Neural progenitor cell (in vitro differentiated cells): ENCODE data around the gene ARFGAP1. TPM values are rescaled to one million over a fixed set of nuclear protein-coding genes. Genes with fewer than 3 reads are reported as not detected.

Experiments used
- DNase-seq: peaks from one replicate; pipeline ENCODE4 v3.0.0-alpha.2; 2016; ENCODE audit warnings: low spot score
- H2AFZ ChIP-seq: fragments of 200-600 bp; sonication (generic); replicated peaks from 2 replicates; pipeline ENCODE4 v1.6.1; 2016; ENCODE audit warnings: antibody characterized with exemption
- H3F3A ChIP-seq: fragments of 200-600 bp; sonication (generic); 2 replicates; pipeline ENCODE4 v1.6.1; 2016; ENCODE audit warnings: antibody characterized with exemption, low read depth
- H3K27ac ChIP-seq: fragments of 200-600 bp; sonication (generic); 2 replicates; pipeline ENCODE4 v1.5.1; 2016; ENCODE audit warnings: mild to moderate bottlenecking
- H3K27me3 ChIP-seq: fragments of 200-600 bp; sonication (generic); 2 replicates; pipeline ENCODE4 v1.6.1; 2016; ENCODE audit warnings: mild to moderate bottlenecking, moderate library complexity
- H3K36me3 ChIP-seq: fragments of 200-600 bp; sonication (generic); 2 replicates; pipeline ENCODE4 v1.5.1; 2016
- H3K4me1 ChIP-seq: fragments of 200-600 bp; sonication (generic); 2 replicates; pipeline ENCODE4 v1.6.1; 2016; ENCODE audit warnings: mixed run types
- H3K4me2 ChIP-seq: fragments of 200-600 bp; sonication (generic); 2 replicates; pipeline ENCODE4 v1.6.1; 2016
- H3K4me3 ChIP-seq: fragments of 200-600 bp; sonication (generic); 2 replicates; pipeline ENCODE4 v1.5.1; 2016
- H3K79me2 ChIP-seq: fragments of 200-600 bp; sonication (generic); 2 replicates; pipeline ENCODE4 v1.6.1; 2016; ENCODE audit warnings: low read depth
- H3K9ac ChIP-seq: fragments of 200-600 bp; sonication (generic); 2 replicates; pipeline ENCODE4 v1.6.1; 2016
- H3K9me3 ChIP-seq: fragments of 200-600 bp; sonication (generic); 2 replicates; pipeline ENCODE4 v1.5.1; 2016; ENCODE audit warnings: low read depth
- H4K20me1 ChIP-seq: fragments of 200-600 bp; sonication (generic); 2 replicates; pipeline ENCODE4 v1.6.1; 2016; ENCODE audit warnings: low read depth
- H3K27ac Mint-ChIP-seq: 3 replicates; pipeline ENCODE4 v1.8.0; 2021; ENCODE audit warnings: mixed read lengths
- H3K27me3 Mint-ChIP-seq: 2 replicates; pipeline ENCODE4 v1.8.0; 2022; ENCODE audit warnings: low read depth, mild to moderate bottlenecking, inconsistent platforms, moderate library complexity, mixed read lengths; ENCODE audit not compliant: insufficient read depth
- H3K36me3 Mint-ChIP-seq: 3 replicates; pipeline ENCODE4 v1.8.0; 2021; ENCODE audit warnings: mixed read lengths
- H3K4me1 Mint-ChIP-seq: 3 replicates; pipeline ENCODE4 v1.8.0; 2021; ENCODE audit warnings: mixed read lengths
- H3K4me3 Mint-ChIP-seq: 3 replicates; pipeline ENCODE4 v1.8.0; 2021; ENCODE audit warnings: mild to moderate bottlenecking, moderate library complexity, mixed read lengths
- H3K9me3 Mint-ChIP-seq: 3 replicates; pipeline ENCODE4 v1.8.0; 2020; ENCODE audit warnings: mixed read lengths
- CTCF ChIP-seq: fragments of 200-600 bp; sonication (generic); IDR thresholded peaks from 2 replicates; pipeline ENCODE4 v1.5.1; 2017; ENCODE audit warnings: antibody characterized with exemption, mild to moderate bottlenecking
- EZH2 ChIP-seq: fragments of 200-600 bp; sonication (generic); IDR thresholded peaks from 2 replicates; pipeline ENCODE4 v1.6.1; 2017; ENCODE audit warnings: antibody characterized with exemption, mild to moderate bottlenecking, moderate library complexity
- EZH2phosphoT487 ChIP-seq: fragments of 200-600 bp; sonication (generic); IDR thresholded peaks from 2 replicates; pipeline ENCODE4 v1.6.1; 2017; ENCODE audit warnings: antibody characterized with exemption
- total RNA-seq: library from RNA; depleted of rRNA; stranded (reverse); fragments of >200 nt; gene quantifications from 2 replicates; pipeline ENCODE4 v1.2.3, GENCODE V29; 2015; ENCODE audit warnings: low replicate concordance

ARFGAP1 gene
- total RNA-seq, 1 donor from 2014 or later: 43.7 TPM

- Histone ChIP-seq H3K27me3 (no peaks in the 10 kb centered on the region), H3K27ac (no peak overlapping the region), H3K79me2 (no peaks in the 10 kb centered on the region), H3K4me3 (no peak overlapping the region), H3K9me3 (no peaks in the 10 kb centered on the region), H3K36me3 (no peaks in the 10 kb centered on the region), H2AFZ (no peak overlapping the region), H3K9ac (no peak overlapping the region), H3K4me2 (no peak overlapping the region), H4K20me1 (peaks cover 4% of the 10 kb centered on the region), H3F3A (peaks cover 8% of the 10 kb centered on the region), H3K4me1 (peaks cover 3% of the 10 kb centered on the region)
- Mint-ChIP-seq H3K4me3 (no peak overlapping the region), H3K27ac (no peak overlapping the region), H3K4me1 (peaks cover 12% of the 10 kb centered on the region), H3K27me3 (peaks cover 13% of the 10 kb centered on the region), H3K9me3 (no peaks in the 10 kb centered on the region), H3K36me3 (no peaks in the 10 kb centered on the region)
- no peak for DNase-seq
- no peak for TF ChIP-seq EZH2
- TF ChIP-seq EZH2phosphoT487: no peak
- no peak for TF ChIP-seq CTCF
Observed at GRCh38 chr20:63306673-63307537, 34.3 kb downstream of the ARFGAP1 start.

GRCh38 chr20:63307538-63308217, 35.1 kb downstream of the ARFGAP1 start:
- peaks cover 3% of the 10 kb centered on the region for H3K4me1 ChIP-seq
- TF ChIP-seq EZH2phosphoT487 (no peak), CTCF (no peak)
- no peaks in the 10 kb centered on the region for H3K9me3 ChIP-seq
- no peak overlapping the region for H3K4me2 ChIP-seq
- no peak overlapping the region for H2AFZ ChIP-seq
- H3K9ac ChIP-seq: no peak overlapping the region
- Mint-ChIP-seq H3K27me3 (peaks cover 10% of the 10 kb centered on the region), H3K27ac (no peak overlapping the region), H3K4me3 (no peak overlapping the region), H3K9me3 (no peaks in the 10 kb centered on the region), H3K4me1 (peaks cover 12% of the 10 kb centered on the region), H3K36me3 (no peaks in the 10 kb centered on the region)
- H3K79me2 ChIP-seq: no peaks in the 10 kb centered on the region
- no peaks in the 10 kb centered on the region for H3K36me3 ChIP-seq
- H3F3A ChIP-seq: peaks cover 6% of the 10 kb centered on the region
- H3K27me3 ChIP-seq: no peaks in the 10 kb centered on the region
- H4K20me1 ChIP-seq: peaks cover 4% of the 10 kb centered on the region
- no peak overlapping the region for H3K27ac ChIP-seq
- H3K4me3 ChIP-seq: no peak overlapping the region
- no peak for DNase-seq

GRCh38 chr20:63308218-63308911, 35.8 kb downstream of the ARFGAP1 start:
- peaks cover 7% of the 10 kb centered on the region for H3K27me3 Mint-ChIP-seq
- H3K9me3 Mint-ChIP-seq: no peaks in the 10 kb centered on the region
- Histone ChIP-seq H2AFZ (no peak overlapping the region), H3K79me2 (no peaks in the 10 kb centered on the region), H3F3A (no peaks in the 10 kb centered on the region), H3K27me3 (no peaks in the 10 kb centered on the region), H3K36me3 (no peaks in the 10 kb centered on the region), H3K4me3 (no peak overlapping the region), H3K4me2 (no peak overlapping the region), H3K9me3 (no peaks in the 10 kb centered on the region), H3K4me1 (peaks cover 3% of the 10 kb centered on the region), H3K9ac (no peak overlapping the region), H4K20me1 (peaks cover 4% of the 10 kb centered on the region), H3K27ac (no peak overlapping the region)
- TF ChIP-seq EZH2 (no peak), EZH2phosphoT487 (no peak), CTCF (no peak)
- no peak for DNase-seq
- peaks cover 12% of the 10 kb centered on the region for H3K4me1 Mint-ChIP-seq
- H3K36me3 Mint-ChIP-seq: no peaks in the 10 kb centered on the region
- H3K4me3 Mint-ChIP-seq: no peak overlapping the region
- H3K27ac Mint-ChIP-seq: no peak overlapping the region
